DND-41 (cell line): ENCODE results near the gene KRTAP9-8.
"Not testable (repeated sequence)": the region's sequence is repeated elsewhere in the genome, so short reads cannot be mapped to it uniquely, and the experiment has no call there.

Experiments
- EZH2 ChIP-seq: IDR thresholded peaks from 3 replicates; pipeline ENCODE4 v1.6.1; 2012; ENCODE audit warnings: borderline replicate concordance, low read depth, mild to moderate bottlenecking, moderate library complexity, low read length, inconsistent platforms; ENCODE audit not compliant: severe bottlenecking
- TF ChIP-seq, protein P1 (sequence below): IDR thresholded peaks from 2 replicates; pipeline ENCODE4 v1.5.1; 2012; ENCODE audit warnings: borderline replicate concordance, low read length, moderate library complexity, mild to moderate bottlenecking; ENCODE audit not compliant: poor library complexity, severe bottlenecking; ENCODE audit errors: extremely low read depth

DNA sequence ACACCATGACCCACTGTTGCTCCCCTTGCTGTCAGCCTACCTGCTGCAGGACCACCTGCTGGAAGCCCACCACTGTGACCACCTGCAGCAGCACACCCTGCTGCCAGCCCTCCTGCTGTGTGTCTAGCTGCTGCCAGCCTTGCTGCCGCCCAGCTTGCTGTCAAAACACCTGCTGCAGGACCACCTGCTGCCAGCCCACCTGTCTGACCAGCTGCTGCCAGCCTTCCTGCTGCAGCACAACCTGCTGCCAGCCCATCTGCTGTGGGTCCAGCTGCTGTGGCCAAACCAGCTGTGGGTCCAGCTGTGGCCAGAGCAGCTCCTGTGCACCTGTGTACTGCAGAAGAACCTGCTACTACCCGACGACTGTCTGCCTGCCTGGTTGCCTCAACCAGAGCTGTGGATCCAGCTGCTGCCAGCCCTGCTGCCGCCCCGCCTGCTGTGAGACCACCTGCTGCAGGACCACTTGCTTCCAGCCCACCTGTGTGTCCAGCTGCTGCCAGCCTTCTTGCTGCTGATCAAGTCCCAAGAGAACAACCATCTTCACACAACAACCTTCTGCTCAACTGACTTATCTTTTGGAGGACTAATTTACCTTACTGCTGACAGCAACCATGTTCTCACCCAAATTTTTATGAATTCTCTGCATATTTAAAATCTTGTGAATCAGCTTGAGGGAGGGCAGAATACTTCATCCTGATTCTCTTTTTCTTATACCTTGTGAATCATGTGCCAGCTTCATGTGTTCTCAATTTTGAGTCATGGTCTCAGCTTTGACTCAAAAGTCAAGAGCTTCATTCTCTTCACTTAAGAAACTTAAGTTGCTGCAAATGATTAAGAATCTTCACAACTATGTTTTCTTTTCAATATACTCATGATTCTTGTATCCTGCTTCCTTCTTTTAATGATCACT, 17.8 kb downstream of the KRTAP9-8 start, which contains the start of gene KRTAP9-9:
- TF ChIP-seq, protein P1, sequence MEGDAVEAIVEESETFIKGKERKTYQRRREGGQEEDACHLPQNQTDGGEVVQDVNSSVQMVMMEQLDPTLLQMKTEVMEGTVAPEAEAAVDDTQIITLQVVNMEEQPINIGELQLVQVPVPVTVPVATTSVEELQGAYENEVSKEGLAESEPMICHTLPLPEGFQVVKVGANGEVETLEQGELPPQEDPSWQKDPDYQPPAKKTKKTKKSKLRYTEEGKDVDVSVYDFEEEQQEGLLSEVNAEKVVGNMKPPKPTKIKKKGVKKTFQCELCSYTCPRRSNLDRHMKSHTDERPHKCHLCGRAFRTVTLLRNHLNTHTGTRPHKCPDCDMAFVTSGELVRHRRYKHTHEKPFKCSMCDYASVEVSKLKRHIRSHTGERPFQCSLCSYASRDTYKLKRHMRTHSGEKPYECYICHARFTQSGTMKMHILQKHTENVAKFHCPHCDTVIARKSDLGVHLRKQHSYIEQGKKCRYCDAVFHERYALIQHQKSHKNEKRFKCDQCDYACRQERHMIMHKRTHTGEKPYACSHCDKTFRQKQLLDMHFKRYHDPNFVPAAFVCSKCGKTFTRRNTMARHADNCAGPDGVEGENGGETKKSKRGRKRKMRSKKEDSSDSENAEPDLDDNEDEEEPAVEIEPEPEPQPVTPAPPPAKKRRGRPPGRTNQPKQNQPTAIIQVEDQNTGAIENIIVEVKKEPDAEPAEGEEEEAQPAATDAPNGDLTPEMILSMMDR = not testable (repeated sequence)
- not testable (repeated sequence) for TF ChIP-seq EZH2
